HG03442 (cell line): Measurements from ENCODE around the gene PUM2.
"Not testable (repeated sequence)": the region's sequence is repeated elsewhere in the genome, so short reads cannot be mapped to it uniquely, and the experiment has no call there.

ENCODE experiments used
- ATAC-seq: cut with Tn5 transposase; IDR thresholded peaks from one replicate; pipeline ENCODE4 v1.9.1; 2021; ENCODE audit warnings: mild to moderate bottlenecking, moderate library complexity; ENCODE audit not compliant: unreplicated experiment

PUM2 gene

GRCh38 chr2:20350753-20351554 is at the start of gene PUM2:
TSS of gene PUM2 (minus strand) at chr2:20350844. CDS start at chr2:20327360, 23,484 bp downstream.
- ATAC-seq, result peak; percentile 78

- ATAC-seq, result no peak
Measured at GRCh38 chr2:20400306-20400705, 49.7 kb upstream of the PUM2 start.

GRCh38 chr2:20398956-20399567 is 48.4 kb upstream of the PUM2 start:
- no peak for ATAC-seq

GRCh38 chr2:20397811-20398447 is 47.3 kb upstream of the PUM2 start:
- no peak for ATAC-seq

GRCh38 chr2:20396356-20397000 is 45.8 kb upstream of the PUM2 start:
- ATAC-seq, result no peak

- no peak for ATAC-seq
Measured at GRCh38 chr2:20393986-20394385, 43.3 kb upstream of the PUM2 start.

- ATAC-seq, result no peak
Measured at GRCh38 chr2:20391951-20392699, 41.5 kb upstream of the PUM2 start.

GRCh38 chr2:20390524-20391123 is 40.0 kb upstream of the PUM2 start:
- no peak for ATAC-seq

- ATAC-seq, result no peak
Measured at GRCh38 chr2:20384953-20385352, 34.3 kb upstream of the PUM2 start.

GRCh38 chr2:20382965-20383810 is 32.5 kb upstream of the PUM2 start:
- ATAC-seq, result no peak

- ATAC-seq, result no peak
Measured at GRCh38 chr2:20381457-20381856, 30.8 kb upstream of the PUM2 start.

- ATAC-seq, result no peak
Measured at GRCh38 chr2:20378891-20379519, 28.4 kb upstream of the PUM2 start.

GRCh38 chr2:20378341-20378740 is 27.7 kb upstream of the PUM2 start:
- ATAC-seq, result no peak

- no peak for ATAC-seq
Measured at GRCh38 chr2:20377741-20378140, 27.1 kb upstream of the PUM2 start.

- ATAC-seq, result not testable (repeated sequence)
Measured at GRCh38 chr2:20374982-20375381, 24.3 kb upstream of the PUM2 start.

- ATAC-seq, result no peak
Measured at GRCh38 chr2:20372896-20373640, 22.4 kb upstream of the PUM2 start.

- ATAC-seq, result no peak
Measured at GRCh38 chr2:20371323-20372025, 20.8 kb upstream of the PUM2 start.

GRCh38 chr2:20370191-20370590 is 19.5 kb upstream of the PUM2 start:
- no peak for ATAC-seq
